Keratinocyte (primary cell): ENCODE measurements around the gene MINK1. TPM values are rescaled to one million over a fixed set of nuclear protein-coding genes. Genes with fewer than 3 reads are reported as not detected.

Source experiments
- DNase-seq: peaks from one replicate; pipeline ENCODE4 v3.0.0-alpha.2; 2011; ENCODE audit warnings: low read depth, missing footprints, low spot score
- FAIRE-seq: peaks from 2 replicates; lab custom pipeline; 2011; peaks lifted over from hg19 to GRCh38; lab: Jason Lieb, UNC
- H2AFZ ChIP-seq: 2 replicates; pipeline ENCODE4 v1.6.0; 2012; ENCODE audit warnings: low read length, control low read depth, inconsistent platforms; ENCODE audit not compliant: control insufficient read depth
- H3K27ac ChIP-seq: 2 replicates; pipeline ENCODE4 v1.5.1; 2011; ENCODE audit warnings: low read length; ENCODE audit not compliant: control insufficient read depth, insufficient read depth
- H3K27me3 ChIP-seq: 3 replicates; pipeline ENCODE4 v1.6.0; 2011; ENCODE audit warnings: low read length; ENCODE audit not compliant: control insufficient read depth, insufficient read depth; ENCODE audit errors: extremely low read depth
- H3K36me3 ChIP-seq, 2 experiments: 2 replicates in 1 of 2; 3 replicates in 1 of 2; pipeline ENCODE4 v1.5.1; 2011; ENCODE audit warnings: low read length in 2 of 2, mild to moderate bottlenecking in 1 of 2; ENCODE audit not compliant: control insufficient read depth in 2 of 2, insufficient read depth in 2 of 2; ENCODE audit errors: extremely low read depth in 1 of 2
- H3K4me1 ChIP-seq: 3 replicates; pipeline ENCODE4 v1.5.1; 2011; ENCODE audit warnings: low read length; ENCODE audit not compliant: control insufficient read depth, insufficient read depth; ENCODE audit errors: extremely low read depth
- H3K4me2 ChIP-seq: 3 replicates; pipeline ENCODE4 v1.6.0; 2011; ENCODE audit warnings: low read depth, low read length; ENCODE audit not compliant: control insufficient read depth, insufficient read depth; ENCODE audit errors: extremely low read depth
- H3K4me3 ChIP-seq, 3 experiments: fragments of 200-600 bp in 1 of 3; sonication (generic) in 1 of 3; 2 replicates in 2 of 3; 3 replicates in 1 of 3; pipeline ENCODE4 v1.5.1; 2011 to 2016; ENCODE audit warnings: low read length in 3 of 3, mild to moderate bottlenecking in 3 of 3, control low read depth in 2 of 3, inconsistent platforms in 1 of 3, low read depth in 1 of 3, mixed read lengths in 1 of 3, mixed run types in 1 of 3, moderate library complexity in 1 of 3; ENCODE audit not compliant: control insufficient read depth in 2 of 3, insufficient read depth in 2 of 3; ENCODE audit errors: extremely low read depth in 1 of 3
- H3K79me2 ChIP-seq: 2 replicates; pipeline ENCODE4 v1.6.0; 2012; ENCODE audit warnings: low read length; ENCODE audit not compliant: control insufficient read depth, insufficient read depth
- H3K9ac ChIP-seq: 3 replicates; pipeline ENCODE4 v1.6.0; 2011; ENCODE audit warnings: low read length; ENCODE audit not compliant: control insufficient read depth, insufficient read depth; ENCODE audit errors: extremely low read depth
- H3K9me1 ChIP-seq: 3 replicates; pipeline ENCODE4 v1.6.0; 2011; ENCODE audit warnings: low read length; ENCODE audit not compliant: control insufficient read depth, insufficient read depth; ENCODE audit errors: extremely low read depth
- H3K9me3 ChIP-seq: 2 replicates; pipeline ENCODE4 v1.5.1; 2012; ENCODE audit warnings: low read depth, low read length; ENCODE audit not compliant: control insufficient read depth
- H4K20me1 ChIP-seq: 3 replicates; pipeline ENCODE4 v1.6.0; 2011; ENCODE audit warnings: low read length; ENCODE audit not compliant: control insufficient read depth, insufficient read depth; ENCODE audit errors: extremely low read depth
- CTCF ChIP-seq, 3 experiments: IDR thresholded peaks in 1 of 3; conservative IDR thresholded peaks in 1 of 3; optimal IDR thresholded peaks in 1 of 3; 2 replicates in 2 of 3; 3 replicates in 1 of 3; pipeline versions ENCODE3 to v1.5.1; 2011; ENCODE audit warnings: low read length in 3 of 3, mild to moderate bottlenecking in 3 of 3, moderate library complexity in 2 of 3, control low read depth in 1 of 3, inconsistent platforms in 1 of 3; ENCODE audit not compliant: insufficient read depth in 2 of 3; ENCODE audit errors: extremely low read depth in 1 of 3
- EZH2 ChIP-seq: IDR thresholded peaks from one replicate; pipeline ENCODE4 v1.6.1; 2012; ENCODE audit warnings: inconsistent platforms, mild to moderate bottlenecking, low read length, moderate library complexity
- dilution Hi-C: fragments of 300-500 bp; cut with MboI; formaldehyde crosslinking; loops from one replicate; pipeline ENCODE4 v1.7.0; 2020; ENCODE audit warnings: low sequenced_read_pairs; ENCODE audit not compliant: extremely low pct_ligation_motif_present
- polyA plus RNA-seq, 5 experiments: library from polyadenylated mRNA; depleted of rRNA in 3 of 5; stranded (reverse) in 3 of 5; stranded (forward) in 1 of 5; unstranded in 1 of 5; fragments of >200 nt; gene quantifications; 1 replicate in 1 of 5; 2 replicates in 3 of 5; 3 replicates in 1 of 5; pipeline versions ENCODE4 v1.2.1 to v1.2.3, GENCODE V29; 2011 to 2012; ENCODE audit warnings: missing spikeins in 2 of 5, low read depth in 1 of 5, low replicate concordance in 1 of 5

MINK1 gene
- polyA plus RNA-seq, 1 donor (not counting 4 experiments of a cell fraction or from before 2014, with no cell fraction given), result 82.8 TPM

DNA sequence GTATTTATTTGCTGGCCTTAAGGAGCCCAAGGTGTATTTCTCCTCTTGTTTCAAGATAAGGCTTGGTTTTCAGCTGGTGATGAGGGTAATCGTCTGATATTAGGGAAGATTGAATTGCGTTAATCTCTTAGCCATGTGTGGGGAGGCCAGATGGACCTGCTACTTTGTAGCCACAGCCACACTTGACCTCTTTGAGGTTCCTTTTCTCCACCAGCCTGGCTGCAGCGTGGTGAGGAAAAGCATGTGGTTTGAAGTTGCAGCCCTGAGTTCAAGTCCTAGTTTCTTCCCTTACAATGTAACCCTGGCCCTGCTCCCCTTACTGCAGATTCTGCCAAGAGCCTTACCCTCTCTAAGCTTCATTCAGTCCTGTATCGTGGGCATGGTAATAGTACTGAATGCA, 3.1 kb downstream of the MINK1 start:
- H4K20me1 ChIP-seq, result peaks cover 6% of the 10 kb centered on the region
- H2AFZ ChIP-seq, result no peak overlapping the region
- H3K4me3 ChIP-seq, result no peak overlapping the region
- DNase-seq (no peak), FAIRE-seq (no peak)
- dilution Hi-C loops, result no loop called here
- no peaks in the 10 kb centered on the region for H3K9me3 ChIP-seq
- H3K27me3 ChIP-seq, result no peaks in the 10 kb centered on the region
- no peak overlapping the region for H3K4me2 ChIP-seq
- peaks cover 77% of the 10 kb centered on the region for H3K79me2 ChIP-seq
- H3K9ac ChIP-seq, result no peak overlapping the region
- TF ChIP-seq CTCF (optimal IDR thresholded peaks at IDR 0.05 in 1 of 3, IDR thresholded peaks at IDR 0.05 in 1 of 3, conservative IDR thresholded peaks at IDR 0.05 in 1 of 3; ENCODE audit: extremely low read depth in 1 of 3, insufficient read depth in 2 of 3, low read length in 3 of 3) (no peak), EZH2 (no peak)
- H3K36me3 ChIP-seq, result peaks cover 8 to 27% of the 10 kb centered on the region in 2 experiments
- H3K9me1 ChIP-seq, result peaks cover 11% of the 10 kb centered on the region
- no peak overlapping the region for H3K27ac ChIP-seq
- H3K4me1 ChIP-seq, result peaks cover 45% of the 10 kb centered on the region

GRCh38 chr17:4837471-4838308, 4.5 kb downstream of the MINK1 start:
- H3K9me1 ChIP-seq, result peaks cover 11% of the 10 kb centered on the region
- no peaks in the 10 kb centered on the region for H3K27me3 ChIP-seq
- peaks cover 6% of the 10 kb centered on the region for H4K20me1 ChIP-seq
- H3K36me3 ChIP-seq, result peaks cover 10 to 31% of the 10 kb centered on the region in 2 experiments
- TF ChIP-seq CTCF (optimal IDR thresholded peaks at IDR 0.05 in 1 of 3, IDR thresholded peaks at IDR 0.05 in 1 of 3, conservative IDR thresholded peaks at IDR 0.05 in 1 of 3; ENCODE audit: extremely low read depth in 1 of 3, insufficient read depth in 2 of 3, low read length in 3 of 3) (no peak), EZH2 (no peak)
- no peak overlapping the region for H3K4me3 ChIP-seq
- H3K4me1 ChIP-seq, result peaks cover 45% of the 10 kb centered on the region
- H2AFZ ChIP-seq, result no peak overlapping the region
- H3K9me3 ChIP-seq, result no peaks in the 10 kb centered on the region
- peak overlapping the region; percentile 13 for H3K9ac ChIP-seq
- FAIRE-seq, result no peak
- H3K79me2 ChIP-seq, result peaks cover 89% of the 10 kb centered on the region
- dilution Hi-C loops, result no loop called here
- H3K4me2 ChIP-seq, result peak overlapping the region; percentile 31
- no peak for DNase-seq
- H3K27ac ChIP-seq, result peak overlapping the region; percentile 22
